ENCODE data around the gene ITGB8.
A peak's percentile ranks its signal among the peaks of the same experiment; 100 is the strongest.

The ITGB8 gene

GRCh38 chr7:20417675-20418382 lies 87.1 kb downstream of the ITGB8 start:
- no peak for DNase-seq (ENCODE audit: low read depth, low spot score)

- DNase-seq (ENCODE audit: low read depth, low spot score): no peak
Measured at GRCh38 chr7:20424500-20424899, 93.8 kb downstream of the ITGB8 start.

- no peak for DNase-seq (ENCODE audit: low read depth, low spot score)
Measured at GRCh38 chr7:20430664-20431063, 100.0 kb downstream of the ITGB8 start.

- DNase-seq (ENCODE audit: low read depth, low spot score): no peak
Measured at GRCh38 chr7:20431146-20431545, 100.4 kb downstream of the ITGB8 start.

- DNase-seq (ENCODE audit: low read depth, low spot score): no peak
Measured at GRCh38 chr7:20432071-20432470, 101.4 kb downstream of the ITGB8 start.

GRCh38 chr7:20435305-20435704 lies 104.6 kb downstream of the ITGB8 start:
- DNase-seq (ENCODE audit: low read depth, low spot score): peak; percentile 9

GRCh38 chr7:20438248-20438647 lies 107.5 kb downstream of the ITGB8 start:
- peak; percentile 7 for DNase-seq (ENCODE audit: low read depth, low spot score)

GRCh38 chr7:20438694-20439376 lies 108.1 kb downstream of the ITGB8 start:
- no peak for DNase-seq (ENCODE audit: low read depth, low spot score)

GRCh38 chr7:20439416-20440185 lies 108.9 kb downstream of the ITGB8 start:
- DNase-seq (ENCODE audit: low read depth, low spot score): peak; percentile 48

GRCh38 chr7:20440472-20441105 lies 109.9 kb downstream of the ITGB8 start:
- DNase-seq (ENCODE audit: low read depth, low spot score): peak; percentile 35

GRCh38 chr7:20441346-20441745 lies 110.6 kb downstream of the ITGB8 start:
- no peak for DNase-seq (ENCODE audit: low read depth, low spot score)

- DNase-seq (ENCODE audit: low read depth, low spot score): peak; percentile 16
Measured at GRCh38 chr7:20441991-20442441, 111.3 kb downstream of the ITGB8 start.

GRCh38 chr7:20442951-20443350 lies 112.3 kb downstream of the ITGB8 start:
- DNase-seq (ENCODE audit: low read depth, low spot score): peak; percentile 11

- DNase-seq (ENCODE audit: low read depth, low spot score): peak; percentile 88
Measured at GRCh38 chr7:20444030-20444800, 113.5 kb downstream of the ITGB8 start.

- DNase-seq (ENCODE audit: low read depth, low spot score): no peak
Measured at GRCh38 chr7:20447021-20447650, 116.4 kb downstream of the ITGB8 start.

- no peak for DNase-seq (ENCODE audit: low read depth, low spot score)
Measured at GRCh38 chr7:20449176-20449575, 118.5 kb downstream of the ITGB8 start.

GRCh38 chr7:20450536-20450935 lies 119.8 kb downstream of the ITGB8 start:
- DNase-seq (ENCODE audit: low read depth, low spot score): no peak

- DNase-seq (ENCODE audit: low read depth, low spot score): no peak
Measured at GRCh38 chr7:20454202-20454601, 123.5 kb downstream of the ITGB8 start.

GRCh38 chr7:20456701-20457100 lies 126.0 kb downstream of the ITGB8 start:
- DNase-seq (ENCODE audit: low read depth, low spot score): no peak

GRCh38 chr7:20458521-20458920 lies 127.8 kb downstream of the ITGB8 start:
- no peak for DNase-seq (ENCODE audit: low read depth, low spot score)

GRCh38 chr7:20459419-20459818 lies 128.7 kb downstream of the ITGB8 start:
- no peak for DNase-seq (ENCODE audit: low read depth, low spot score)

All from astrocyte of the hippocampus (primary cell).